ENCODE measurements around the gene SYNJ2.

The SYNJ2 gene

GRCh38 chr6:158015188-158015506 is 33.5 kb downstream of the SYNJ2 start:
- no peak for DNase-seq

GRCh38 chr6:158016571-158017383 is 35.1 kb downstream of the SYNJ2 start:
- no peak for DNase-seq

- no peak for DNase-seq
Observed at GRCh38 chr6:158017621-158018040, 36.0 kb downstream of the SYNJ2 start.

GRCh38 chr6:158018041-158018771 is 36.5 kb downstream of the SYNJ2 start:
- DNase-seq = no peak

- DNase-seq = no peak
Observed at GRCh38 chr6:158018851-158019361, 37.2 kb downstream of the SYNJ2 start.

GRCh38 chr6:158019416-158019815 is 37.8 kb downstream of the SYNJ2 start:
- no peak for DNase-seq

GRCh38 chr6:158020272-158020711 is 38.6 kb downstream of the SYNJ2 start:
- no peak for DNase-seq

GRCh38 chr6:158020811-158021210 is 39.1 kb downstream of the SYNJ2 start:
- DNase-seq = no peak

- DNase-seq = no peak
Observed at GRCh38 chr6:158021376-158021775, 39.7 kb downstream of the SYNJ2 start.

- DNase-seq = no peak
Observed at GRCh38 chr6:158021814-158022748, 40.4 kb downstream of the SYNJ2 start.

- no peak for DNase-seq
Observed at GRCh38 chr6:158022749-158023596, 41.3 kb downstream of the SYNJ2 start.

- DNase-seq = no peak
Observed at GRCh38 chr6:158023597-158023939, 41.9 kb downstream of the SYNJ2 start.

- DNase-seq = no peak
Observed at GRCh38 chr6:158024566-158025297, 43.1 kb downstream of the SYNJ2 start.

- peak; percentile 75 to 91 for DNase-seq
Observed at GRCh38 chr6:158026054-158026900, 44.6 kb downstream of the SYNJ2 start.

GRCh38 chr6:158026901-158027589 is 45.4 kb downstream of the SYNJ2 start:
- DNase-seq = no peak

- no peak for DNase-seq
Observed at GRCh38 chr6:158027590-158028285, 46.1 kb downstream of the SYNJ2 start.

- no peak for DNase-seq
Observed at GRCh38 chr6:158028421-158028820, 46.8 kb downstream of the SYNJ2 start.

- no peak for DNase-seq
Observed at GRCh38 chr6:158028876-158029275, 47.2 kb downstream of the SYNJ2 start.

GRCh38 chr6:158029668-158030230 is 48.1 kb downstream of the SYNJ2 start:
- DNase-seq = no peak

Measured in SW 1271 (cell line).